K562 (cell line): ENCODE measurements around the gene RNF25. TPM values are rescaled to one million over a fixed set of nuclear protein-coding genes. Genes with fewer than 3 reads are reported as not detected.
A peak's percentile ranks its signal among the peaks of the same experiment; 100 is the strongest.

Experiments
- ATAC-seq: fragments of 200-7000 bp; cut with Tn5 transposase; 3 replicates; pipeline ENCODE4 v1.9.1; 2020; ENCODE audit warnings: moderate library complexity
- BruUV-seq: library from RNA; stranded (reverse); fragments of 400-500 nt; replicated peaks from 2 replicates; lab custom pipeline; 2021; lab: Mats Ljungman, UMichigan
- CTCF ChIA-PET: fragments of 300-600 bp; formaldehyde crosslinking; extraction: SDS; loops from one replicate; lab custom pipeline; 2021; ENCODE audit warnings: low intra/inter-chr PET ratio; lab: Yijun Ruan, JAX
- POLR2A ChIA-PET: fragments of 300-600, 350-650 bp; sonication (Branson Sonifier 250); formaldehyde crosslinking; extraction: SDS; loops from one replicate; lab custom pipeline; 2021; ENCODE audit warnings: antibody characterized with exemption, inconsistent platforms; lab: Yijun Ruan, JAX
- DNase-seq, 4 experiments: peaks; one replicate each; pipeline versions ENCODE4 v3.0.0 to v3.0.0-alpha.2; 2011 to 2018; ENCODE audit warnings: low spot score in 3 of 4, mixed read lengths in 3 of 4; ENCODE audit errors: extremely low read depth in 1 of 4
- FAIRE-seq: peaks from 2 replicates; lab custom pipeline; 2011; peaks lifted over from hg19 to GRCh38; lab: Jason Lieb, UNC
- H2AFZ ChIP-seq: 2 replicates; pipeline ENCODE4 v1.6.0; 2011; ENCODE audit warnings: low read depth, low read length, control low read depth, inconsistent platforms
- H3K27ac ChIP-seq: fragments of 200-600 bp; 3 replicates; pipeline ENCODE4 v1.8.0; 2011; ENCODE audit warnings: low read depth, mild to moderate bottlenecking, control low read depth, inconsistent platforms, low read length, moderate library complexity, mixed read lengths; ENCODE audit errors: extremely low read depth
- H3K27me3 ChIP-seq, 2 experiments: fragments of 300-600 bp in 1 of 2; 2 replicates in 1 of 2; 3 replicates in 1 of 2; pipeline versions ENCODE4 v1.6.0 to v1.8.0; 2011; ENCODE audit warnings: inconsistent platforms in 2 of 2, low read length in 2 of 2, mild to moderate bottlenecking in 1 of 2, mixed read lengths in 1 of 2, moderate library complexity in 1 of 2; ENCODE audit not compliant: control insufficient read depth in 2 of 2, insufficient read depth in 2 of 2
- H3K36me3 ChIP-seq: fragments of 300-600 bp; 3 replicates; pipeline ENCODE4 v1.8.0; 2011; ENCODE audit warnings: mild to moderate bottlenecking, low read length, inconsistent platforms; ENCODE audit not compliant: control insufficient read depth, insufficient read depth
- H3K4me1 ChIP-seq, 2 experiments: fragments of 200-600 bp in 1 of 2; replicated peaks in 1 of 2; 2 replicates in 1 of 2; 3 replicates in 1 of 2; pipeline versions ENCODE4 v1.5.1 to v1.8.0; 2011; ENCODE audit warnings: inconsistent platforms in 2 of 2, low read length in 2 of 2, mild to moderate bottlenecking in 1 of 2, mixed read lengths in 1 of 2, moderate library complexity in 1 of 2; ENCODE audit not compliant: control insufficient read depth in 2 of 2, insufficient read depth in 2 of 2
- H3K4me2 ChIP-seq: 2 replicates; pipeline ENCODE4 v1.6.1; 2011; ENCODE audit warnings: low read length, control low read depth, inconsistent platforms, mixed read lengths; ENCODE audit not compliant: insufficient read depth
- H3K4me3 ChIP-seq: fragments of 200-600 bp; sonication (generic), shearing (Covaris generic); 2 replicates; pipeline ENCODE4 v1.5.1; 2016; ENCODE audit warnings: control low read depth, inconsistent platforms
- H3K79me2 ChIP-seq: fragments of 200-600 bp; 3 replicates; pipeline ENCODE4 v1.8.0; 2011; ENCODE audit warnings: low read length, inconsistent platforms; ENCODE audit not compliant: control insufficient read depth, insufficient read depth
- H3K9ac ChIP-seq, 2 experiments: 2 replicates each; pipeline versions ENCODE4 v1.6.0 to v1.6.1; 2011; ENCODE audit warnings: low read depth in 2 of 2, low read length in 2 of 2, control low read depth in 1 of 2, inconsistent platforms in 1 of 2, mild to moderate bottlenecking in 1 of 2, mixed read lengths in 1 of 2; ENCODE audit not compliant: insufficient read depth in 1 of 2
- H3K9me1 ChIP-seq: one replicate; pipeline ENCODE4 v1.6.0; 2011; ENCODE audit warnings: inconsistent platforms, mild to moderate bottlenecking, low read length, moderate library complexity; ENCODE audit not compliant: control insufficient read depth, insufficient read depth
- H3K9me3 ChIP-seq: replicated peaks from 2 replicates; pipeline ENCODE4 v1.5.1; 2011; ENCODE audit warnings: low read depth, low read length, inconsistent platforms; ENCODE audit not compliant: control insufficient read depth, insufficient read depth
- H4K20me1 ChIP-seq: replicated peaks from 2 replicates; pipeline ENCODE4 v1.6.1; 2011; ENCODE audit warnings: low read length, inconsistent platforms, mixed read lengths; ENCODE audit not compliant: control insufficient read depth, insufficient read depth
- BRF2 ChIP-seq: IDR thresholded peaks from 3 replicates; pipeline ENCODE4 v1.6.1; 2011; ENCODE audit warnings: borderline replicate concordance, mild to moderate bottlenecking; ENCODE audit not compliant: insufficient read length, insufficient read depth
- CREB3L1 ChIP-seq: fragments of 450-650 bp; IDR thresholded peaks from 2 replicates; pipeline ENCODE4 v1.6.1; 2014; ENCODE audit warnings: low read depth, mild to moderate bottlenecking, moderate library complexity, borderline replicate concordance
- GATA2 ChIP-seq: sonication (generic); formaldehyde crosslinking; IDR thresholded peaks from 2 replicates; pipeline ENCODE4 v1.4.0; 2020; ENCODE audit warnings: mild to moderate bottlenecking, missing genetic modification reagents
- HIVEP1 ChIP-seq: fragments of 250-450 bp; sonication (Bioruptor Pico); IDR thresholded peaks from 2 replicates; pipeline ENCODE4 v1.4.0; 2020; ENCODE audit warnings: mild to moderate bottlenecking
- HNRNPK ChIP-seq: fragments of 200-400 bp; formaldehyde crosslinking; IDR thresholded peaks from one replicate; pipeline ENCODE4 v1.6.1; 2018; ENCODE audit warnings: mild to moderate bottlenecking, low read depth, low read length; ENCODE audit not compliant: poor library complexity, severe bottlenecking
- IRF2 ChIP-seq: sonication (generic); formaldehyde crosslinking; IDR thresholded peaks from 2 replicates; pipeline ENCODE4 v1.8.1; 2022; ENCODE audit warnings: mild to moderate bottlenecking, missing genetic modification reagents
- KDM1A ChIP-seq, 2 experiments: fragments of 450-650 bp; IDR thresholded peaks; 2 replicates each; pipeline ENCODE4 v1.6.1; 2016; ENCODE audit warnings: mild to moderate bottlenecking in 2 of 2
- MIER1 ChIP-seq: fragments of 450-650 bp; IDR thresholded peaks from 2 replicates; pipeline ENCODE4 v1.6.1; 2016; ENCODE audit warnings: antibody characterized with exemption, mild to moderate bottlenecking, low read depth
- NFXL1 ChIP-seq: fragments of 450-650 bp; formaldehyde crosslinking; IDR thresholded peaks from 2 replicates; pipeline ENCODE4 v1.4.0; 2021; ENCODE audit warnings: mild to moderate bottlenecking
- NR1H2 ChIP-seq: sonication (generic); formaldehyde crosslinking; IDR thresholded peaks from 2 replicates; pipeline ENCODE4 v1.4.0; 2020; ENCODE audit warnings: mild to moderate bottlenecking, missing genetic modification reagents
- TFE3 ChIP-seq: fragments of 450-650 bp; formaldehyde crosslinking; IDR thresholded peaks from 2 replicates; pipeline ENCODE4 v1.4.0; 2020; ENCODE audit warnings: mild to moderate bottlenecking, mixed read lengths
- U2AF2 ChIP-seq: fragments of 200-400 bp; formaldehyde crosslinking; optimal IDR thresholded peaks from 2 replicates; pipeline ENCODE3; 2017; ENCODE audit warnings: low read depth, mild to moderate bottlenecking, low read length
- ZBTB17 ChIP-seq: fragments of 450-650 bp; formaldehyde crosslinking; IDR thresholded peaks from 2 replicates; pipeline ENCODE4 v1.4.0; 2020; ENCODE audit warnings: mild to moderate bottlenecking
- ZNF146 ChIP-seq: IDR thresholded peaks from one replicate; pipeline ENCODE4 v1.6.1; 2018; ENCODE audit warnings: missing compliant biosample characterization; ENCODE audit not compliant: unreplicated experiment
- ZNF24 ChIP-seq: fragments of 450-650 bp; IDR thresholded peaks from 2 replicates; pipeline ENCODE4 v1.6.1; 2016
- ZNF277 ChIP-seq: fragments of 250-450 bp; sonication (Bioruptor Pico); IDR thresholded peaks from 2 replicates; pipeline ENCODE4 v1.8.0; 2022; ENCODE audit warnings: inconsistent platforms, mild to moderate bottlenecking, moderate library complexity, borderline replicate concordance
- ZNF707 ChIP-seq: fragments of 250-450 bp; sonication (Bioruptor Pico); conservative IDR thresholded peaks from 2 replicates; pipeline ENCODE4 v1.8.0; 2022; ENCODE audit warnings: inconsistent platforms, mild to moderate bottlenecking, moderate library complexity
- WGBS: fragments of 100-300 bp; shearing (Covaris generic); methylation state at CpG from one replicate; pipeline ENCODE4 v1.1.6; 2016; ENCODE audit warnings: low coverage, mixed read lengths; ENCODE audit not compliant: insufficient coverage; ENCODE audit errors: missing lambda C conversion rate; 5-methylcytosine and 5-hydroxymethylcytosine counted together
- in situ Hi-C: fragments of 300-500 bp; cut with MboI; formaldehyde crosslinking; loops from 4 replicates; pipeline ENCODE4 v1.15.0; 2018; ENCODE audit warnings: inconsistent platforms, mixed read lengths
- intact Hi-C: fragments of 100-400 bp; cut with micrococcal nuclease; formaldehyde crosslinking; loops from 2 replicates; pipeline ENCODE4 v1.14.2; 2022
- polyA plus RNA-seq, 8 experiments: library from polyadenylated mRNA; depleted of rRNA in 4 of 8; stranded (reverse) in 5 of 8; unstranded in 3 of 8; fragments of >200 nt; fragmentation: Nextera tagmentation in 2 of 8; fragmentation: Illumina TruSeq in 1 of 8; extraction: Ambion mirVana in 2 of 8; extraction: Trizol in 1 of 8; gene quantifications; 2 replicates each; pipeline versions ENCODE4 v1.2.1 to v1.2.3, GENCODE V29; 2011 to 2014; ENCODE audit warnings: inconsistent platforms in 1 of 8, missing spikeins in 1 of 8
- total RNA-seq, 7 experiments: library from RNA; depleted of rRNA in 6 of 7; stranded (reverse); fragments of >200 nt in 6 of 7; fragmentation: Illumina TruSeq in 2 of 7; extraction: Trizol in 2 of 7; gene quantifications; 2 replicates each; pipeline versions ENCODE4 v1.2.1 to v1.2.3, GENCODE V29; 2011 to 2021; ENCODE audit warnings: low replicate concordance in 1 of 7

RNF25 gene
- total and polyA plus RNA-seq, 9 of the 15 experiments (the other 6 are each of a cell fraction or from before 2014, with no cell fraction given) = 2.3 to 49.8 (median 20.5) TPM

DNA sequence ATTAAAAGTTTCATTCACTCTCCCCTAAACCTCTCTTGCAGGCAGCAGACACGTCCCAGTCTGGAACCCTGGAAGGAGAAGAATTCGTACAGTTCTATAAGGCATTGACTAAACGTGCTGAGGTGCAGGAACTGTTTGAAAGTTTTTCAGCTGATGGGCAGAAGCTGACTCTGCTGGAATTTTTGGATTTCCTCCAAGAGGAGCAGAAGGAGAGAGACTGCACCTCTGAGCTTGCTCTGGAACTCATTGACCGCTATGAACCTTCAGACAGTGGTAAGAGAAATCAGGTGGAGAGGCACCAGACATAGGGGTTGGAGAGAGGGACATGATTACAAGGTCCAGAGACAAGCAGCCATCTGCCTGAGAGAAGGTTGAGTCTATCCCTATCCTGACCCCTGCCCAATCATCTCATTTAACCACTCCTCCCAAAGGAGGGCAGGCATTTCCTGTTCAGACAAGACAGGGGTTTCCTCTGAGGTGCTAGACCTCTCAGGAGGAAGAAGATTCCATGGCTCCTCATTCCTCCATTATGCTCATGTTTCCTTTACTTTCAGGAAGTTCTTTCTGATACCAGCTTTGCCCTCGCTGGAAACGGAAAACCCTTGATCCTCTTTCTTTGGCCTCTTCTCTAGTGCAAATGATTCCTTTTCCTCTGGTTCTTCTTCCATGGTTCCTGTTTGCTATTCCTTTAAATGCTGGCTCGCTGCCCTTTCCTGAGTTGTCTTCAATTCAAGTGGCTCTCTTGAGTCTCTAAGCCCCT lies 49.0 kb downstream of the RNF25 start:
- BruUV-seq = no TSS peak
- no peak overlapping the region for H3K9ac ChIP-seq
- no peaks in the 10 kb centered on the region for H3K27me3 ChIP-seq
- no peak for DNase-seq
- ChIA-PET CTCF (interaction anchor here (1.1 kb wide), 1 partner anchor 211 kb away, joined by 3 read pairs; no protein-coding TSS in a partner anchor), POLR2A (interaction anchor here (0.8 kb wide), 1 partner anchor 18 kb away, joined by 3 read pairs; no protein-coding TSS in a partner anchor)
- H3K4me3 ChIP-seq = no peak overlapping the region
- no peaks in the 10 kb centered on the region for H4K20me1 ChIP-seq
- WGBS = 23% methylated on average over 7 of the region's 7 CpGs
- no peaks in the 10 kb centered on the region for H3K9me1 ChIP-seq
- peak overlapping the region; percentile 74 for H2AFZ ChIP-seq
- H3K79me2 ChIP-seq = no peaks in the 10 kb centered on the region
- peak; percentile 48 for ATAC-seq
- H3K4me1 ChIP-seq = no peaks in the 10 kb centered on the region; a peak in 1 of 5 replicates
- in situ Hi-C loops = no loop called here
- no peak overlapping the region for H3K27ac ChIP-seq
- H3K36me3 ChIP-seq = no peaks in the 10 kb centered on the region
- intact Hi-C loops = no loop called here
- no peak overlapping the region for H3K4me2 ChIP-seq
- FAIRE-seq = no peak
- no peaks in the 10 kb centered on the region for H3K9me3 ChIP-seq
- TF ChIP-seq ZNF146 (CRISPR knock-in tag) (no peak), CREB3L1 (no peak), ZBTB17 (no peak), NR1H2 (CRISPR knock-in tag) (no peak), IRF2 (CRISPR knock-in tag) (no peak), ZNF24 (no peak), KDM1A (IDR thresholded peaks at IDR 0.05) (no peak), HIVEP1 (no peak), U2AF2 (no peak), ZNF277 (CRISPR knock-in tag) (no peak), MIER1 (no peak), ZNF707 (CRISPR knock-in tag) (no peak), TFE3 (CRISPR knock-in tag) (no peak), NFXL1 (CRISPR knock-in tag) (no peak), BRF2 (no peak), GATA2 (CRISPR knock-in tag) (no peak), HNRNPK (no peak)
